Endothelial cell of umbilical vein (primary cell): ENCODE data around the gene SPON1.

Source experiments
- CTCF ChIP-seq, 2 donors: IDR thresholded peaks; 1 replicate in 1 of 2; 2 replicates in 1 of 2; pipeline ENCODE4 v1.5.1; 2011; ENCODE audit warnings: low read length in 2 of 2, mild to moderate bottlenecking in 2 of 2, moderate library complexity in 2 of 2, control low read depth in 1 of 2, inconsistent platforms in 1 of 2, low read depth in 1 of 2; ENCODE audit not compliant: insufficient read depth in 1 of 2; ENCODE audit errors: extremely low read depth in 1 of 2
- EZH2 ChIP-seq: IDR thresholded peaks from 2 replicates; pipeline ENCODE4 v1.6.1; 2012; ENCODE audit warnings: borderline replicate concordance, low read depth, mild to moderate bottlenecking, moderate library complexity, low read length, inconsistent platforms; ENCODE audit not compliant: severe bottlenecking
- FOS ChIP-seq: IDR thresholded peaks from 2 replicates; pipeline ENCODE4 v1.6.1; 2011; ENCODE audit warnings: mild to moderate bottlenecking, low read length, moderate library complexity, borderline replicate concordance; ENCODE audit not compliant: insufficient read depth
- MAX ChIP-seq: IDR thresholded peaks from 2 replicates; pipeline ENCODE4 v1.6.1; 2011; ENCODE audit not compliant: insufficient read depth, insufficient read length
- POLR2A ChIP-seq: IDR thresholded peaks from 2 replicates; pipeline ENCODE4 v1.6.1; 2012; ENCODE audit warnings: low read depth, mild to moderate bottlenecking, control low read depth, low read length

GRCh38 chr11:14067686-14068085, 105.2 kb downstream of the SPON1 start:
- TF ChIP-seq EZH2 (no peak), CTCF (IDR thresholded peaks at IDR 0.05; ENCODE audit: extremely low read depth in 1 of 2, insufficient read depth in 1 of 2, low read depth in 1 of 2, low read length in 2 of 2) (no peak), FOS (no peak), POLR2A (no peak), MAX (no peak)
